ENCODE data around the gene GLRB.
"Not testable (repeated sequence)": the region's sequence is repeated elsewhere in the genome, so short reads cannot be mapped to it uniquely, and the experiment has no call there.

The GLRB gene

DNA sequence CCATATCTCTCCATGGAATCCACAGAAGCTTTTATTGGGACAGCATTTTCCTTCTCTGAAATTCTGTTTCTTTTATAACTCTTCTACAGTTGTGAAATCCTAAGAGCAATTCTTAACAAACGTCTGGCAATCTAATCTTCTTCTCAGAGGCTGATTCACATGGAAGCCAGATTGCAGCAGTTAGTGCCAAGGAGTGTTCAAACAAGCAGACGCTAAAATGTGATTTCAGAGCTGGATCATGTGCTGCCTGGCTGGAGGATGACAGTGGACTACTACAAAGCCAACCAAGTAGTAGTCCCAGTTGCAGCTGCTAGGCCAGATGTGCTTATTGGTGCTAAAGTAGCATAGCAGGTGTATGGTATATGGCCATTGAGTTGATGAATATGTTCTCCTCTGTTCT lies 27.7 kb upstream of the GLRB start:
- no peak overlapping the region for H3K4me3 ChIP-seq (ENCODE audit: low read depth, low read length)
- TF ChIP-seq, protein P1, sequence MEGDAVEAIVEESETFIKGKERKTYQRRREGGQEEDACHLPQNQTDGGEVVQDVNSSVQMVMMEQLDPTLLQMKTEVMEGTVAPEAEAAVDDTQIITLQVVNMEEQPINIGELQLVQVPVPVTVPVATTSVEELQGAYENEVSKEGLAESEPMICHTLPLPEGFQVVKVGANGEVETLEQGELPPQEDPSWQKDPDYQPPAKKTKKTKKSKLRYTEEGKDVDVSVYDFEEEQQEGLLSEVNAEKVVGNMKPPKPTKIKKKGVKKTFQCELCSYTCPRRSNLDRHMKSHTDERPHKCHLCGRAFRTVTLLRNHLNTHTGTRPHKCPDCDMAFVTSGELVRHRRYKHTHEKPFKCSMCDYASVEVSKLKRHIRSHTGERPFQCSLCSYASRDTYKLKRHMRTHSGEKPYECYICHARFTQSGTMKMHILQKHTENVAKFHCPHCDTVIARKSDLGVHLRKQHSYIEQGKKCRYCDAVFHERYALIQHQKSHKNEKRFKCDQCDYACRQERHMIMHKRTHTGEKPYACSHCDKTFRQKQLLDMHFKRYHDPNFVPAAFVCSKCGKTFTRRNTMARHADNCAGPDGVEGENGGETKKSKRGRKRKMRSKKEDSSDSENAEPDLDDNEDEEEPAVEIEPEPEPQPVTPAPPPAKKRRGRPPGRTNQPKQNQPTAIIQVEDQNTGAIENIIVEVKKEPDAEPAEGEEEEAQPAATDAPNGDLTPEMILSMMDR (IDR thresholded peaks at IDR 0.05; ENCODE audit: low read depth, low read length), result no peak
- no peaks in the 10 kb centered on the region for H3K9me3 ChIP-seq (ENCODE audit: severe bottlenecking)
- H3K27me3 ChIP-seq (ENCODE audit: insufficient read depth, low read depth, severe bottlenecking), result no peaks in the 10 kb centered on the region
- no peak for DNase-seq
- H3K27ac ChIP-seq, result no peak overlapping the region
- no peaks in the 10 kb centered on the region for H3K36me3 ChIP-seq

DNA sequence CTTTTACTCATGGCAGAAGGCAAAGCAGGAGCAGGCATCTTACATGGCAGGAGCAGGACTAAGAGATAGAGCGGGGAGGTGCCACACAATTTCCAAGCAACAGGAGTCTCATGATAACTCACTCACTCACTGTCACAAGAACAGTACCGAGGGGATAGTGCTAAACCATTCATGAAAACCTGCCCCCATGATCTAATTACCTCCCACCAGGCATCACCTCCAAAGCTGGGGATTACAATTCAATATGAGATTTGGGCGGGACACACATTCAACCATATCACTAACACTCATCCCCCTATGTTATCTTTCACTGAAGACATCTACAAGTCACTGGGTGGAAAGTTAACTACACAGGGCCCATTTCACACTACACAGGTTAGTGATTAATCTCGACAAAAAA lies 25.4 kb upstream of the GLRB start:
- Histone ChIP-seq H3K27ac (no peak overlapping the region), H3K4me3 (ENCODE audit: low read depth, low read length) (no peak overlapping the region), H3K9me3 (ENCODE audit: severe bottlenecking) (no peaks in the 10 kb centered on the region), H3K27me3 (ENCODE audit: insufficient read depth, low read depth, severe bottlenecking) (no peaks in the 10 kb centered on the region), H3K36me3 (no peaks in the 10 kb centered on the region)
- TF ChIP-seq, protein P1 (IDR thresholded peaks at IDR 0.05; ENCODE audit: low read depth, low read length), result no peak
- DNase-seq, result no peak

DNA sequence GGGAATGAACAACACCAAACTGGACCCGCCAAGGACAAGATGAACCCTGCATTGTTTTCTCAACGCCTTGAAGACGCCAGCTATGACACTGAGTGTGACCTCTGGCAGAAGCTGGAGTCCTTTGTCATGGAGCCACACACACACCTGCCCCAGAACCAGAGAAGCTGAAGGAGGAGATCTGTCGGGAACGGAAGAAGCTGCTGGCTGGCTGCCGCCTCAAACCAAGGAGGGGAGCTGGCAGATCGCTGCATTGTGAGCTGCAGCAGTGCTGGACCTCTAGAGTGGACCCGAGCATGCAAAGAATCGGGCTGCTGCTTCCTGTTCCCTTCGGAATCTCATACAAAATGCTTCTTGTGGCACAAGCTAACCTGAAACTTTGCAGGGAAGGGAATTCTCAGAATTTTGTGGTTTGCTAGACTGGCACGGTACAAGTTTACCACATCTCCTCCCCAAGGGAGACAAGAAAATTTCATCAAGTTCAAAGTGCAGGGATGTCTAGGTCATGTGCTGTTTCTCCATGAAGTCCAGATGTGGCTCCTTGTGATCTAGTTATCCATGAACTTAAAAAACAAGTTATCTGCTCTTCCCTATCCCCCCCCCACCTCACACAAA lies 23.4 kb upstream of the GLRB start:
- Histone ChIP-seq H3K27me3 (ENCODE audit: insufficient read depth, low read depth, severe bottlenecking) (no peaks in the 10 kb centered on the region), H3K36me3 (no peaks in the 10 kb centered on the region), H3K27ac (no peak overlapping the region), H3K4me3 (ENCODE audit: low read depth, low read length) (no peak overlapping the region), H3K9me3 (ENCODE audit: severe bottlenecking) (no peaks in the 10 kb centered on the region)
- TF ChIP-seq, protein P1 (IDR thresholded peaks at IDR 0.05; ENCODE audit: low read depth, low read length), result no peak
- no peak for DNase-seq

DNA sequence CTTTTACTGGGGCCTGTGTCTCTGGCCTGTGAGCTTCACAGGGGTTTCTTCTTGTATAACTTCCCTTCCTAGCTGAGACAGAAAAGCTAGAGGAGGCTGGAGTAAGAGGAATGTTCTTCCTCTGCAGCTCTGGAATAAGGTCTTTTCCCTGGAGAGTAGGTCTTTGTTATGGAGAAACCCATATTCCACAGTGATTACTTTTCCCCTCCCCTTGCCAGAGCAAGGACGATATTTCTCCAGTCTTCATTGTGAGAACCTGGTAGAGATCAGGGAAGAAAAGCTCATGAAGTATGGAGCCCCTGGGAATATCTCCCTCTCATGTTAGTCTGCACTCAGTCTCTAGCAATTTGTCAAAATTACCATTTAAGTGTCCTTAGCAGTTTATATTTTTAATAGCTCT lies 18.7 kb upstream of the GLRB start:
- Histone ChIP-seq H3K4me3 (ENCODE audit: low read depth, low read length) (no peak overlapping the region), H3K27me3 (ENCODE audit: insufficient read depth, low read depth, severe bottlenecking) (no peaks in the 10 kb centered on the region), H3K36me3 (no peaks in the 10 kb centered on the region), H3K9me3 (ENCODE audit: severe bottlenecking) (no peaks in the 10 kb centered on the region), H3K27ac (no peak overlapping the region)
- no peak for DNase-seq
- TF ChIP-seq, protein P1 (IDR thresholded peaks at IDR 0.05; ENCODE audit: low read depth, low read length), result no peak

DNA sequence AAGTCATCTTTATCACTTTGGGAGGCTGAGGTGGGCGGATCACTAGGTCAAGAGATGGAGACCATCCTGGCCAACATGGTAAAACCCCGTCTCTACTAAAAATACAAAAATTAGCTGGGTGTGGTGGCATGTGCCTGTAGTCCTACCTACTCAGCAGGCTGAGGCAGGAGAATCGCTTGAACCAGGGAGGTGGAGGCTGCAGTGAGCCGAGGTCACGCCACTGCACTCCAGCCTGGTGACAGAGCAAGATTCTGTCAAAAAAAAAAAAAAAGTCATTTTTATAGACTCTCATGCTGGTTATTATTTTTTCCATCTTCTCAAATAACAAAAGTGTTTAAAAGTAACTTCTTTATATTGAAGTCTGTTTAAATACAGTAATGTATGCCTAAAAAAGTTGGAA lies 17.1 kb upstream of the GLRB start:
- not testable (repeated sequence) for DNase-seq

DNA sequence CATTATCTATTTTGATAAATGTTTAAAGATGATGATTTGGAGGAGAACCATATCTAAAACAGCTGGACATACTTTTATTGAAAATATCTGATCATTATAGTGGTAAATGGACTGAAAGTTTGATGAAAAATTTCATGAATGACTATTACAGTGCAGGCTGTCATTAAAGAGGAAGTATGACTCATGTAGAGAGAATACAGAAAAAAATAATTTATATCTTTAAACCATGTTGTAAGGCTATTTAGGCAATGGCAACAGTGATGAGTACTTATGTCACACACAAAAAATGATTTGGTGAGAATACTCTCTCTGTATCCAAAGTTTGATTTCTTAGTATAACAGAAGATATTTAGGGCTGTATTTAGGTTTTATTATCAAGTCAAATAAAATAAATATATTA lies 3.9 kb upstream of the GLRB start:
- DNase-seq, result no peak
- no peaks in the 10 kb centered on the region for H3K36me3 ChIP-seq
- H3K4me3 ChIP-seq (ENCODE audit: low read depth, low read length), result no peak overlapping the region
- TF ChIP-seq, protein P1 (IDR thresholded peaks at IDR 0.05; ENCODE audit: low read depth, low read length), result no peak
- H3K9me3 ChIP-seq (ENCODE audit: severe bottlenecking), result no peaks in the 10 kb centered on the region
- H3K27me3 ChIP-seq (ENCODE audit: insufficient read depth, low read depth, severe bottlenecking), result no peaks in the 10 kb centered on the region
- no peak overlapping the region for H3K27ac ChIP-seq

More for the DNA sequence above, 17.1 kb upstream of the GLRB start:
- not testable (repeated sequence) for H3K27ac ChIP-seq; H3K9me3 ChIP-seq (ENCODE audit: severe bottlenecking); H3K36me3 ChIP-seq; H3K4me3 ChIP-seq (ENCODE audit: low read depth, low read length); H3K27me3 ChIP-seq (ENCODE audit: insufficient read depth, low read depth, severe bottlenecking)
